CD14-positive monocyte (primary cell): ENCODE data around the gene ZC3H12C. TPM values are rescaled to one million over a fixed set of nuclear protein-coding genes. Genes with fewer than 3 reads are reported as not detected.

ENCODE experiments used
- DNase-seq, 3 donors: peaks; one replicate each; pipeline ENCODE4 v3.0.0-alpha.2; 2011 to 2022
- H2AFZ ChIP-seq: 2 replicates; pipeline ENCODE4 v1.6.0; 2012; ENCODE audit warnings: mild to moderate bottlenecking, low read depth, low read length, inconsistent platforms; ENCODE audit not compliant: insufficient read depth, poor library complexity, severe bottlenecking
- H3K27ac ChIP-seq, 2 donors: 1 replicate in 1 of 2; 2 replicates in 1 of 2; pipeline ENCODE4 v1.5.1; 2012 to 2013; ENCODE audit warnings: low read length in 2 of 2, control low read depth in 1 of 2, inconsistent platforms in 1 of 2, low read depth in 1 of 2, mild to moderate bottlenecking in 1 of 2
- H3K27me3 ChIP-seq, 2 donors: one replicate each; pipeline versions ENCODE4 v1.6.0 to v1.6.1; 2011 to 2013; ENCODE audit warnings: low read length in 2 of 2; ENCODE audit not compliant: control insufficient read depth in 2 of 2, insufficient read depth in 2 of 2
- H3K36me3 ChIP-seq, 2 donors: replicated peaks in 1 of 2; 1 replicate in 1 of 2; 2 replicates in 1 of 2; pipeline versions ENCODE4 v1.5.1 to v1.6.1; 2012 to 2013; ENCODE audit warnings: low read length in 2 of 2, control low read depth in 1 of 2, inconsistent platforms in 1 of 2, mild to moderate bottlenecking in 1 of 2; ENCODE audit not compliant: insufficient read depth in 2 of 2, control insufficient read depth in 1 of 2
- H3K4me1 ChIP-seq, 2 donors: 1 replicate in 1 of 2; 2 replicates in 1 of 2; pipeline versions ENCODE4 v1.5.1 to v1.6.1; 2012 to 2013; ENCODE audit warnings: low read length in 2 of 2, control low read depth in 1 of 2, inconsistent platforms in 1 of 2, mild to moderate bottlenecking in 1 of 2, moderate library complexity in 1 of 2; ENCODE audit not compliant: insufficient read depth in 2 of 2, control insufficient read depth in 1 of 2
- H3K4me2 ChIP-seq: replicated peaks from 2 replicates; pipeline ENCODE3; 2012; ENCODE audit warnings: low read length, moderate library complexity, mild to moderate bottlenecking; ENCODE audit not compliant: poor library complexity, severe bottlenecking; ENCODE audit errors: extremely low read depth
- H3K4me3 ChIP-seq, 3 experiments: fragments of 200-600 bp in 1 of 3; sonication (generic) in 1 of 3; replicated peaks in 1 of 3; 1 replicate in 2 of 3; 2 replicates in 1 of 3; pipeline ENCODE4 v1.5.1; 2011 to 2013; ENCODE audit warnings: low read length in 3 of 3, mild to moderate bottlenecking in 3 of 3, control low read depth in 2 of 3, low read depth in 2 of 3, inconsistent platforms in 1 of 3, moderate library complexity in 1 of 3
- H3K79me2 ChIP-seq: 2 replicates; pipeline ENCODE4 v1.6.0; 2012; ENCODE audit warnings: mild to moderate bottlenecking, control low read depth, inconsistent platforms, low read length, moderate library complexity; ENCODE audit not compliant: insufficient read depth
- H3K9ac ChIP-seq: 2 replicates; pipeline ENCODE4 v1.6.0; 2017; ENCODE audit warnings: low read length, mild to moderate bottlenecking; ENCODE audit not compliant: insufficient read depth, poor library complexity, severe bottlenecking
- H3K9me3 ChIP-seq, 2 donors: replicated peaks in 1 of 2; 1 replicate in 1 of 2; 2 replicates in 1 of 2; pipeline versions ENCODE4 v1.5.1 to v1.6.1; 2012 to 2013; ENCODE audit warnings: low read length in 2 of 2, control low read depth in 1 of 2; ENCODE audit not compliant: control insufficient read depth in 1 of 2, insufficient read depth in 1 of 2
- H4K20me1 ChIP-seq: 2 replicates; pipeline ENCODE4 v1.6.0; 2012; ENCODE audit warnings: mild to moderate bottlenecking, low read length, control low read depth, moderate library complexity; ENCODE audit not compliant: insufficient read depth
- H3K27ac Mint-ChIP-seq, 7 donors: one replicate each; pipeline ENCODE4 v1.8.0; 2020; ENCODE audit warnings: mild to moderate bottlenecking in 7 of 7, mixed read lengths in 7 of 7, moderate library complexity in 6 of 7, inconsistent platforms in 2 of 7
- H3K27me3 Mint-ChIP-seq, 3 donors: one replicate each; pipeline ENCODE4 v1.8.0; 2021 to 2022; ENCODE audit warnings: low read depth in 3 of 3, mild to moderate bottlenecking in 3 of 3, mixed read lengths in 3 of 3, moderate library complexity in 3 of 3, inconsistent platforms in 1 of 3
- H3K36me3 Mint-ChIP-seq, 2 donors: one replicate each; pipeline ENCODE4 v1.8.0; 2020; ENCODE audit warnings: mixed read lengths in 2 of 2, inconsistent platforms in 1 of 2, mild to moderate bottlenecking in 1 of 2
- H3K4me1 Mint-ChIP-seq: one replicate; pipeline ENCODE4 v1.8.0; 2020; ENCODE audit warnings: mild to moderate bottlenecking, mixed read lengths
- H3K4me3 Mint-ChIP-seq, 2 donors: one replicate each; pipeline ENCODE4 v1.8.0; 2020; ENCODE audit warnings: mild to moderate bottlenecking in 2 of 2, mixed read lengths in 2 of 2, moderate library complexity in 1 of 2
- H3K9me3 Mint-ChIP-seq, 7 donors: one replicate each; pipeline ENCODE4 v1.8.0; 2020 to 2022; ENCODE audit warnings: mixed read lengths in 7 of 7, mild to moderate bottlenecking in 6 of 7, moderate library complexity in 6 of 7, inconsistent platforms in 2 of 7
- WGBS: methylation state at CpG from one replicate; pipeline ENCODE4 v1.1.5; 2013; ENCODE audit warnings: missing lambda C conversion rate; ENCODE audit not compliant: insufficient coverage; 5-methylcytosine and 5-hydroxymethylcytosine counted together
- intact Hi-C, 2 donors: fragments of 100-400 bp; cut with micrococcal nuclease; formaldehyde crosslinking; loops; one replicate each; pipeline versions ENCODE4 v1.15.0 to v1.15.1; 2023
- polyA plus RNA-seq, 3 donors: library from polyadenylated mRNA; depleted of rRNA in 1 of 3; unstranded in 2 of 3; stranded (reverse) in 1 of 3; fragments of 300-500 nt in 2 of 3; fragments of >200 nt in 1 of 3; fragmentation: Illumina TruSeq in 2 of 3; gene quantifications; 1 replicate in 2 of 3; 2 replicates in 1 of 3; pipeline ENCODE4 v1.2.3, GENCODE V29; 2012 to 2021
- TF ChIP-seq, protein P1 (sequence below): fragments of 200-600 bp; IDR thresholded peaks from one replicate; pipeline ENCODE4 v1.8.0; 2022; ENCODE audit warnings: antibody characterized with exemption, mild to moderate bottlenecking

The ZC3H12C gene
- polyA plus RNA-seq, 3 donors = 0.47 to 2.6 (median 0.73) TPM

DNA sequence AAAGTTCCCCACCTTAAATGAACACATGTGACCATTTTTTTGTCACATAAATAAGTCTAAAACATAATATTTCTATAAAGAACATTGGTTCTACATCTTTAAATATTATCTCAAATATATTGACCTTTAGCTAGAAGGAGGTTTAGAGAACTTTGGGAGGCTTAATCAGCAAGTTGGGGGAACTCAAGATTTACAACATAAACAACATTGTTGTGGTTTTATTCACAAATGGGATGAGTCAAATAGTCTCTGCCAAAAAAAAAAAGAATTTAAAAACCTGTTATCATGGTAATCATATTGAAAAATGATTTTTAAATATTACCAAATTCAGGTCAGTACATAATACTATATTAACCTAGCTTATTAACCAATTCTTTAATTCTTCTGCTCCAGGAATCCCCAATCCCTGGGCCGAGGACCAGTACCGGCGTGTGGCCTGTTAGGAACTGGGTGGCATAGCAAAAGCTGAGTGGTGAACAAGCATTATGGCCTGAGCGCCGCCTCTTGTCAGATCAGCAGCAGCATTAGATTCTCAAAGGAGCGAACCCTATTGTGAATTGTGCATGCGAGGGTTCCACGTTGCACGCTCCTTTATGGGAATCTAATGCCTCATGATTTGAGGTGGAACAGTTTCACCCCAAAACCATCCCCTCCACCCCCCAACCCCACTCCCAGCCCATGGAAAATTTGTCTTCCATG, 105.0 kb downstream of the ZC3H12C start:
- H3K27ac ChIP-seq = no peak overlapping the region
- H3K79me2 ChIP-seq = no peaks in the 10 kb centered on the region
- Mint-ChIP-seq H3K27me3 (peaks cover 0 to 3% (median 3%) of the 10 kb centered on the region in 3 donors), H3K36me3 (no peaks in the 10 kb centered on the region), H3K9me3 (no peaks in the 10 kb centered on the region), H3K4me3 (no peak overlapping the region), H3K27ac (peak overlapping the region in 1 of 7 donors; percentile 54), H3K4me1 (peaks cover 10% of the 10 kb centered on the region)
- no peaks in the 10 kb centered on the region for H3K9me3 ChIP-seq
- H4K20me1 ChIP-seq = no peaks in the 10 kb centered on the region
- no peak overlapping the region for H3K9ac ChIP-seq
- H3K4me2 ChIP-seq = no peak overlapping the region
- H3K4me3 ChIP-seq = no peak overlapping the region
- H3K27me3 ChIP-seq = no peaks in the 10 kb centered on the region
- H3K36me3 ChIP-seq = no peaks in the 10 kb centered on the region
- TF ChIP-seq, protein P1, sequence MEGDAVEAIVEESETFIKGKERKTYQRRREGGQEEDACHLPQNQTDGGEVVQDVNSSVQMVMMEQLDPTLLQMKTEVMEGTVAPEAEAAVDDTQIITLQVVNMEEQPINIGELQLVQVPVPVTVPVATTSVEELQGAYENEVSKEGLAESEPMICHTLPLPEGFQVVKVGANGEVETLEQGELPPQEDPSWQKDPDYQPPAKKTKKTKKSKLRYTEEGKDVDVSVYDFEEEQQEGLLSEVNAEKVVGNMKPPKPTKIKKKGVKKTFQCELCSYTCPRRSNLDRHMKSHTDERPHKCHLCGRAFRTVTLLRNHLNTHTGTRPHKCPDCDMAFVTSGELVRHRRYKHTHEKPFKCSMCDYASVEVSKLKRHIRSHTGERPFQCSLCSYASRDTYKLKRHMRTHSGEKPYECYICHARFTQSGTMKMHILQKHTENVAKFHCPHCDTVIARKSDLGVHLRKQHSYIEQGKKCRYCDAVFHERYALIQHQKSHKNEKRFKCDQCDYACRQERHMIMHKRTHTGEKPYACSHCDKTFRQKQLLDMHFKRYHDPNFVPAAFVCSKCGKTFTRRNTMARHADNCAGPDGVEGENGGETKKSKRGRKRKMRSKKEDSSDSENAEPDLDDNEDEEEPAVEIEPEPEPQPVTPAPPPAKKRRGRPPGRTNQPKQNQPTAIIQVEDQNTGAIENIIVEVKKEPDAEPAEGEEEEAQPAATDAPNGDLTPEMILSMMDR = no peak
- DNase-seq = no peak
- whole genome bisulfite sequencing = 100% methylated on average over 1 of the region's 9 CpGs
- intact Hi-C loops = no loop called here
- peaks cover 0 to 5% of the 10 kb centered on the region in 2 donors for H3K4me1 ChIP-seq
- no peak overlapping the region for H2AFZ ChIP-seq

DNA sequence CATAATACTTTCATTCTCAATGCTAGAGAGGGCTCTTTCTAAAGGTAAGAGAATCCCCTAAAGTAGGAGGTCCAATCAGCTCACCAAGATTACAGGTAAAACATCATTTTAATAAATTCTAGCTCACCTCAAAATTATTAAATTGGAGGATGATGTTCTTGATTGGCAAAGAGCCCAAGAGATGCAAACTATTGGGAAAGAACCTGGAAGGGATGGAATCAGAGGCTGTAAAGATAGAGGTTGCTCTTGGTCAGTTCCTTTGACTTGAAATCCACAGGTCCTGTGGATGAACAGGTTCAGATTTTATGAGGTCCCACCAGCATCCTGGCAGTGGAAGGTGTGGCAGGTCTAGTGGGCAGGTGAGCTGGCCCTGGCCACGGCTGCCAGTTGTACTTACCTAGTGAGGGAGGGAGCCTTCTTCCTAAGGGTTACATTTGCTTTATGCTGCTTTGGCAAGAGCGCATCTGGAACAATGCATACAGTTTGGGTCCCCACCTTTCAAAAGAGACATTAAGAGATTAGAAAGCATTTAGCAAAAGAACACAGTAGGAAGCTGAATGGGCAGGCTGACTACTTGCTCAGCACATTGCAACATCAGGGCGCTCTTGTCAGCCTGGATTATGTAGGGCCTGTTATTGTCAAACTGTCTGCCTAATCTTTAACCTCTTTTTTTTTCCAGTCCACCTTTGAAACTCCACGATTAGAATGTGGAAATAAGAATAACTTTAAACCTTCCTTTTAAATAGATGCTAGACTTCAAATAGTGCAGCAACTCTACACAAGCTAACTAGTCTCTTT, 106.2 kb downstream of the ZC3H12C start:
- H3K27me3 Mint-ChIP-seq = peaks cover 0 to 3% (median 0%) of the 10 kb centered on the region in 3 donors
- Histone ChIP-seq H3K4me2 (no peak overlapping the region), H3K4me1 (no peaks in the 10 kb centered on the region), H4K20me1 (no peaks in the 10 kb centered on the region), H3K27me3 (no peaks in the 10 kb centered on the region), H3K79me2 (no peaks in the 10 kb centered on the region), H3K36me3 (no peaks in the 10 kb centered on the region), H3K9me3 (no peaks in the 10 kb centered on the region), H3K9ac (no peak overlapping the region), H3K4me3 (no peak overlapping the region), H2AFZ (no peak overlapping the region), H3K27ac (no peak overlapping the region)
- DNase-seq = no peak
- TF ChIP-seq, protein P1 = no peak
- H3K4me3 Mint-ChIP-seq = no peak overlapping the region
- intact Hi-C loops = no loop called here
- H3K36me3 Mint-ChIP-seq = no peaks in the 10 kb centered on the region
- WGBS = no CpG with 5 or more reads among the region's 4 CpGs
- peak overlapping the region in 1 of 7 donors; percentile 52 for H3K27ac Mint-ChIP-seq
- no peaks in the 10 kb centered on the region for H3K9me3 Mint-ChIP-seq
- peaks cover 3% of the 10 kb centered on the region for H3K4me1 Mint-ChIP-seq
